ENCODE data around the gene FOXP2.

GRCh38 chr7:114687238-114687637, 272.6 kb downstream of the FOXP2 start:
- TF ChIP-seq CTCF (IDR thresholded peaks at IDR 0.05) (no peak), EP300 (IDR thresholded peaks at IDR 0.05) (no peak)
